GM12878 (cell line): ENCODE data around the gene NSD2. TPM values are rescaled to one million over a fixed set of nuclear protein-coding genes. Genes with fewer than 3 reads are reported as not detected.

Source experiments
- ATAC-seq: fragments of 200-7000 bp; cut with Tn5 transposase; 3 replicates; pipeline ENCODE4 v1.9.1; 2020; ENCODE audit warnings: mild to moderate bottlenecking, moderate library complexity
- BruUV-seq: library from RNA; stranded (reverse); fragments of 400-500 nt; replicated peaks from 2 replicates; lab custom pipeline; 2021; lab: Mats Ljungman, UMichigan
- CTCF ChIA-PET: fragments of 300-600 bp; sonication (Branson Sonifier 250); formaldehyde crosslinking; extraction: SDS; loops from one replicate; lab custom pipeline; 2021; ENCODE audit warnings: inconsistent platforms; lab: Yijun Ruan, JAX
- POLR2A ChIA-PET: fragments of 350-600 bp; formaldehyde crosslinking; extraction: SDS; loops from one replicate; lab custom pipeline; 2021; ENCODE audit warnings: inconsistent platforms; lab: Charles Lee
- RAD21 ChIA-PET: fragments of 300-600 bp; sonication (Branson Sonifier 250); formaldehyde crosslinking; loops from one replicate; lab custom pipeline; 2023; ENCODE audit warnings: antibody characterized with exemption; ENCODE audit not compliant: unreplicated experiment; lab: Charles Lee
- SMC1A ChIA-PET: fragments of 300-600 bp; sonication (Branson Sonifier 250); formaldehyde crosslinking; loops from one replicate; lab custom pipeline; 2023; ENCODE audit not compliant: unreplicated experiment, uncharacterized antibody; lab: Charles Lee
- DNase-seq: peaks from one replicate; pipeline ENCODE4 v3.0.0-alpha.2; 2011; ENCODE audit warnings: low read depth, low spot score
- FAIRE-seq: peaks from 3 replicates; lab custom pipeline; 2011; peaks lifted over from hg19 to GRCh38; lab: Jason Lieb, UNC
- H2AFZ ChIP-seq: 2 replicates; pipeline ENCODE4 v1.6.0; 2011; ENCODE audit warnings: low read depth, low read length, control low read depth; ENCODE audit not compliant: control insufficient read depth
- H3K27ac ChIP-seq: 2 replicates; pipeline ENCODE4 v1.5.1; 2011; ENCODE audit warnings: control low read depth; ENCODE audit not compliant: control insufficient read depth, insufficient read depth
- H3K27me3 ChIP-seq, 2 experiments: replicated peaks in 1 of 2; 2 replicates each; pipeline versions ENCODE4 v1.6.0 to v1.6.1; 2011; ENCODE audit warnings: low read length in 1 of 2; ENCODE audit not compliant: control insufficient read depth in 2 of 2, insufficient read depth in 2 of 2
- H3K36me3 ChIP-seq, 2 experiments: 2 replicates each; pipeline ENCODE4 v1.5.1; 2011; ENCODE audit warnings: low read length in 1 of 2; ENCODE audit not compliant: control insufficient read depth in 2 of 2, insufficient read depth in 2 of 2
- H3K4me1 ChIP-seq: 2 replicates; pipeline ENCODE4 v1.6.1; 2011; ENCODE audit warnings: mild to moderate bottlenecking, low read length, moderate library complexity, mixed read lengths; ENCODE audit not compliant: control insufficient read depth, insufficient read depth
- H3K4me2 ChIP-seq: 2 replicates; pipeline ENCODE4 v1.6.0; 2011; ENCODE audit warnings: control low read depth; ENCODE audit not compliant: control insufficient read depth, insufficient read depth
- H3K4me3 ChIP-seq: fragments of 200-600 bp; sonication (generic); 2 replicates; pipeline ENCODE4 v1.5.1; 2016
- H3K79me2 ChIP-seq: 2 replicates; pipeline ENCODE4 v1.6.0; 2011; ENCODE audit warnings: low read length; ENCODE audit not compliant: control insufficient read depth, insufficient read depth
- H3K9ac ChIP-seq: 2 replicates; pipeline ENCODE4 v1.8.0; 2011; ENCODE audit warnings: low read length, control low read depth, mixed read lengths; ENCODE audit not compliant: control insufficient read depth, insufficient read depth
- H3K9me3 ChIP-seq: replicated peaks from 3 replicates; pipeline ENCODE4 v1.5.1; 2011; ENCODE audit warnings: mild to moderate bottlenecking, low read length; ENCODE audit not compliant: control insufficient read depth, insufficient read depth
- H4K20me1 ChIP-seq: 2 replicates; pipeline ENCODE4 v1.6.0; 2011; ENCODE audit not compliant: control insufficient read depth, insufficient read depth
- BCL11A ChIP-seq: IDR thresholded peaks from 2 replicates; pipeline ENCODE4 v1.6.1; 2011; ENCODE audit warnings: low read depth, low read length
- BRCA1 ChIP-seq: IDR thresholded peaks from 2 replicates; pipeline ENCODE4 v1.6.1; 2011; ENCODE audit warnings: low read depth, low read length, improper control_type of control experiment
- FOXM1 ChIP-seq: IDR thresholded peaks from 2 replicates; pipeline ENCODE4 v1.6.1; 2012; ENCODE audit warnings: low read depth, mild to moderate bottlenecking, inconsistent platforms, low read length, moderate library complexity
- MYB ChIP-seq: fragments of 150-350 bp; IDR thresholded peaks from 2 replicates; pipeline ENCODE4 v1.6.1; 2014; ENCODE audit warnings: mild to moderate bottlenecking, low read depth, low read length, borderline replicate concordance
- PAX8 ChIP-seq: fragments of 450-650 bp; IDR thresholded peaks from 2 replicates; pipeline ENCODE4 v1.6.1; 2017; ENCODE audit warnings: mild to moderate bottlenecking, moderate library complexity
- POLR2A ChIP-seq: IDR thresholded peaks from 2 replicates; pipeline ENCODE4 v1.6.1; 2011; ENCODE audit warnings: low read depth, mild to moderate bottlenecking, low read length
- POLR2AphosphoS5 ChIP-seq: IDR thresholded peaks from 2 replicates; pipeline ENCODE4 v1.6.1; 2011; ENCODE audit warnings: mild to moderate bottlenecking, low read length, inconsistent platforms
- RUNX3 ChIP-seq: IDR thresholded peaks from 2 replicates; pipeline ENCODE4 v1.6.1; 2012; ENCODE audit warnings: low read length, inconsistent platforms
- SIX5 ChIP-seq: IDR thresholded peaks from 2 replicates; pipeline ENCODE4 v1.6.1; 2011; ENCODE audit warnings: mild to moderate bottlenecking, low read depth, low read length, moderate library complexity; ENCODE audit not compliant: severe bottlenecking
- TCF12 ChIP-seq: IDR thresholded peaks from 2 replicates; pipeline ENCODE4 v1.6.1; 2011; ENCODE audit warnings: low read depth, mild to moderate bottlenecking, low read length
- USF2 ChIP-seq: IDR thresholded peaks from 2 replicates; pipeline ENCODE4 v1.6.1; 2011; ENCODE audit warnings: low read depth, low read length, improper control_type of control experiment, borderline replicate concordance
- ZBTB40 ChIP-seq: fragments of 450-650 bp; IDR thresholded peaks from 2 replicates; pipeline ENCODE4 v1.6.1; 2016; ENCODE audit warnings: mild to moderate bottlenecking, moderate library complexity, borderline replicate concordance
- ZNF687 ChIP-seq: fragments of 450-650 bp; IDR thresholded peaks from 2 replicates; pipeline ENCODE4 v1.6.1; 2017; ENCODE audit warnings: mild to moderate bottlenecking, moderate library complexity
- WGBS: methylation state at CpG from one replicate; pipeline ENCODE4 v1.1.6; 2016; ENCODE audit warnings: low lambda C conversion rate; ENCODE audit not compliant: insufficient replicate concordance, insufficient coverage; ENCODE audit errors: missing lambda C conversion rate; 5-methylcytosine and 5-hydroxymethylcytosine counted together
- in situ Hi-C: fragments of 300-500 bp; cut with MboI; formaldehyde crosslinking; loops from 9 replicates; pipeline ENCODE4 v1.14.3; 2018; ENCODE audit warnings: mixed read lengths
- intact Hi-C: fragments of 100-400 bp; cut with micrococcal nuclease; formaldehyde crosslinking; loops from one replicate; pipeline ENCODE4 v1.14.2; 2022; ENCODE audit not compliant: unreplicated experiment
- polyA plus RNA-seq, 11 experiments: library from polyadenylated mRNA; depleted of rRNA in 4 of 11; unstranded in 6 of 11; stranded (reverse) in 5 of 11; fragments of >200 nt; fragmentation: Nextera tagmentation in 4 of 11; fragmentation: Illumina TruSeq in 1 of 11; extraction: Ambion mirVana in 4 of 11; extraction: Trizol in 1 of 11; gene quantifications; 1 replicate in 1 of 11; 2 replicates in 10 of 11; pipeline versions ENCODE4 v1.2.1 to v1.2.3, GENCODE V29; 2011 to 2016; ENCODE audit warnings: inconsistent platforms in 2 of 11, missing spikeins in 2 of 11, low read depth in 1 of 11
- total RNA-seq, 4 experiments: library from RNA; depleted of rRNA in 3 of 4; stranded (reverse); fragments of >200 nt in 3 of 4; fragmentation: Illumina TruSeq in 1 of 4; extraction: Trizol in 1 of 4; gene quantifications; 2 replicates each; pipeline versions ENCODE4 v1.2.1 to v1.2.3, GENCODE V29; 2013 to 2021
- TF ChIP-seq, protein P1 (sequence below): fragments of 450-650 bp; conservative IDR thresholded peaks from 2 replicates; pipeline ENCODE4 v1.6.1; 2017; ENCODE audit warnings: mild to moderate bottlenecking, moderate library complexity

NSD2 gene
- total and polyA plus RNA-seq, 10 of the 15 experiments (the other 5 are each of a cell fraction or from before 2014, with no cell fraction given), result 8.6 to 139 (median 67.2) TPM

GRCh38 chr4:1956631-1957030 lies 85.4 kb downstream of the NSD2 start:
- no peak overlapping the region for H3K27ac ChIP-seq
- ATAC-seq (no peak), DNase-seq (no peak), FAIRE-seq (no peak)
- H3K9ac ChIP-seq, result no peak overlapping the region
- no peak overlapping the region for H2AFZ ChIP-seq
- no peaks in the 10 kb centered on the region for H3K79me2 ChIP-seq
- peaks cover 46 to 48% of the 10 kb centered on the region in 2 experiments for H3K36me3 ChIP-seq
- CTCF ChIA-PET, result no interaction called here
- no peaks in the 10 kb centered on the region for H3K9me3 ChIP-seq
- SMC1A ChIA-PET, result no interaction called here
- in situ Hi-C loops (no loop called here), intact Hi-C loops (no loop called here)
- H3K4me1 ChIP-seq, result no peaks in the 10 kb centered on the region
- no peak overlapping the region for H3K4me3 ChIP-seq
- no peaks in the 10 kb centered on the region for H3K27me3 ChIP-seq
- WGBS, result 96% methylated on average over 12 of the region's 12 CpGs
- no peaks in the 10 kb centered on the region for H4K20me1 ChIP-seq
- H3K4me2 ChIP-seq, result no peak overlapping the region
- POLR2A ChIA-PET, result no interaction called here
- RAD21 ChIA-PET, result no interaction called here
- BruUV-seq, result TSS peak; percentile 3
- TF ChIP-seq PAX8 (no peak), RUNX3 (no peak), USF2 (no peak), POLR2AphosphoS5 (no peak), POLR2A (no peak), TCF12 (no peak), ZBTB40 (no peak), MYB (no peak), BRCA1 (no peak), FOXM1 (no peak), SIX5 (no peak), ZNF687 (no peak), BCL11A (no peak)
- TF ChIP-seq, protein P1, sequence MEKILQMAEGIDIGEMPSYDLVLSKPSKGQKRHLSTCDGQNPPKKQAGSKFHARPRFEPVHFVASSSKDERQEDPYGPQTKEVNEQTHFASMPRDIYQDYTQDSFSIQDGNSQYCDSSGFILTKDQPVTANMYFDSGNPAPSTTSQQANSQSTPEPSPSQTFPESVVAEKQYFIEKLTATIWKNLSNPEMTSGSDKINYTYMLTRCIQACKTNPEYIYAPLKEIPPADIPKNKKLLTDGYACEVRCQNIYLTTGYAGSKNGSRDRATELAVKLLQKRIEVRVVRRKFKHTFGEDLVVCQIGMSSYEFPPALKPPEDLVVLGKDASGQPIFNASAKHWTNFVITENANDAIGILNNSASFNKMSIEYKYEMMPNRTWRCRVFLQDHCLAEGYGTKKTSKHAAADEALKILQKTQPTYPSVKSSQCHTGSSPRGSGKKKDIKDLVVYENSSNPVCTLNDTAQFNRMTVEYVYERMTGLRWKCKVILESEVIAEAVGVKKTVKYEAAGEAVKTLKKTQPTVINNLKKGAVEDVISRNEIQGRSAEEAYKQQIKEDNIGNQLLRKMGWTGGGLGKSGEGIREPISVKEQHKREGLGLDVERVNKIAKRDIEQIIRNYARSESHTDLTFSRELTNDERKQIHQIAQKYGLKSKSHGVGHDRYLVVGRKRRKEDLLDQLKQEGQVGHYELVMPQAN, result no peak
